ENCODE measurements around the gene SH3PXD2A.

GRCh38 chr10:103682631-103683030, 172.7 kb downstream of the SH3PXD2A start:
- no peak for TF ChIP-seq CTCF (IDR thresholded peaks at IDR 0.05)
- TF ChIP-seq POLR2A (IDR thresholded peaks at IDR 0.05): no peak
